SK-N-SH (cell line): ENCODE measurements around the gene GDF2. TPM values are rescaled to one million over a fixed set of nuclear protein-coding genes. Genes with fewer than 3 reads are reported as not detected.

Source experiments
- CTCF ChIA-PET: fragments of 300-600, 350-600 bp; formaldehyde crosslinking; extraction: SDS; loops from one replicate; lab custom pipeline; 2021; lab: Yijun Ruan, JAX
- POLR2A ChIA-PET: fragments of 350-600 bp; sonication (Branson Sonifier 250); formaldehyde crosslinking; extraction: SDS; loops from one replicate; lab custom pipeline; 2020; ENCODE audit warnings: antibody characterized with exemption, inconsistent platforms; lab: Yijun Ruan, JAX
- DNase-seq: peaks from one replicate; pipeline ENCODE4 v3.0.0; 2012
- H2AFZ ChIP-seq: fragments of 200-600 bp; sonication (generic); 2 replicates; pipeline ENCODE4 v1.8.1; 2016; ENCODE audit warnings: antibody characterized with exemption, mild to moderate bottlenecking, low read depth
- H3F3A ChIP-seq: fragments of 200-600 bp; sonication (generic); replicated peaks from 2 replicates; pipeline ENCODE3; 2016; ENCODE audit warnings: antibody characterized with exemption, mild to moderate bottlenecking; ENCODE audit not compliant: insufficient read depth
- H3K27ac ChIP-seq, 2 experiments: fragments of 200-500 bp in 1 of 2; fragments of 200-600 bp in 1 of 2; sonication (Bioruptor generic) in 1 of 2; sonication (generic), shearing (Covaris generic) in 1 of 2; 2 replicates each; pipeline versions ENCODE4 v1.5.1 to v1.6.1; 2014 to 2016; ENCODE audit warnings: low read depth in 2 of 2, inconsistent platforms in 1 of 2, low read length in 1 of 2, mild to moderate bottlenecking in 1 of 2, mixed read lengths in 1 of 2
- H3K27me3 ChIP-seq: fragments of 200-600 bp; sonication (generic), shearing (Covaris generic); 2 replicates; pipeline ENCODE4 v1.6.1; 2016; ENCODE audit warnings: mixed run types; ENCODE audit not compliant: insufficient read depth
- H3K36me3 ChIP-seq, 2 experiments: fragments of 200-500 bp in 1 of 2; fragments of 200-600 bp in 1 of 2; sonication (Bioruptor generic) in 1 of 2; sonication (generic) in 1 of 2; replicated peaks in 1 of 2; 2 replicates each; pipeline versions ENCODE3 to v1.5.1; 2014 to 2016; ENCODE audit warnings: low read length in 1 of 2, mild to moderate bottlenecking in 1 of 2; ENCODE audit not compliant: insufficient read depth in 2 of 2, control insufficient read depth in 1 of 2
- H3K4me1 ChIP-seq, 2 experiments: fragments of 200-500 bp in 1 of 2; fragments of 200-600 bp in 1 of 2; sonication (Bioruptor generic) in 1 of 2; sonication (generic), shearing (Covaris generic) in 1 of 2; 2 replicates each; pipeline versions ENCODE4 v1.5.1 to v1.6.1; 2014 to 2016; ENCODE audit warnings: low read depth in 1 of 2, low read length in 1 of 2, mixed run types in 1 of 2; ENCODE audit not compliant: insufficient read depth in 2 of 2, control insufficient read depth in 1 of 2
- H3K4me2 ChIP-seq: fragments of 200-600 bp; sonication (generic), shearing (Covaris generic); 2 replicates; pipeline ENCODE4 v1.6.1; 2017; ENCODE audit warnings: mixed run types
- H3K4me3 ChIP-seq, 2 experiments: fragments of 200-500 bp in 1 of 2; fragments of 200-600 bp in 1 of 2; sonication (Bioruptor generic) in 1 of 2; sonication (generic), shearing (Covaris generic) in 1 of 2; 2 replicates each; pipeline versions ENCODE4 v1.5.1 to v1.8.1; 2014 to 2016; ENCODE audit warnings: low read depth in 2 of 2, inconsistent platforms in 1 of 2, low read length in 1 of 2, mild to moderate bottlenecking in 1 of 2, mixed read lengths in 1 of 2, moderate library complexity in 1 of 2
- H3K79me2 ChIP-seq: fragments of 200-600 bp; sonication (generic); 2 replicates; pipeline ENCODE4 v1.8.1; 2017; ENCODE audit warnings: mild to moderate bottlenecking; ENCODE audit not compliant: insufficient read depth
- H3K9ac ChIP-seq: fragments of 200-600 bp; sonication (generic); 2 replicates; pipeline ENCODE4 v1.6.1; 2017; ENCODE audit warnings: mixed run types
- H3K9me2 ChIP-seq: fragments of 200-600 bp; sonication (generic); 2 replicates; pipeline ENCODE4 v1.6.1; 2017; ENCODE audit warnings: mixed run types
- H3K9me3 ChIP-seq: fragments of 200-600 bp; sonication (generic); 2 replicates; pipeline ENCODE4 v1.6.1; 2017; ENCODE audit warnings: mixed run types, mild to moderate bottlenecking, moderate library complexity
- H4K20me1 ChIP-seq: fragments of 200-600 bp; sonication (generic); 2 replicates; pipeline ENCODE4 v1.6.1; 2017; ENCODE audit warnings: mild to moderate bottlenecking, mixed run types; ENCODE audit not compliant: insufficient read depth
- EP300 ChIP-seq, 2 experiments: IDR thresholded peaks; 2 replicates each; pipeline versions ENCODE4 v1.4.0 to v1.6.1; 2012; ENCODE audit warnings: borderline replicate concordance in 1 of 2, low read depth in 1 of 2, low read length in 1 of 2
- EZH2phosphoT487 ChIP-seq: fragments of 200-600 bp; sonication (generic); IDR thresholded peaks from 2 replicates; pipeline ENCODE4 v1.6.1; 2017; ENCODE audit warnings: low read depth, mixed run types, mild to moderate bottlenecking, antibody characterized with exemption, moderate library complexity, borderline replicate concordance
- FOXM1 ChIP-seq: IDR thresholded peaks from 2 replicates; pipeline ENCODE4 v1.4.0; 2012; ENCODE audit warnings: low read depth, mild to moderate bottlenecking
- IRF3 ChIP-seq: fragments of 150-350 bp; IDR thresholded peaks from 2 replicates; pipeline ENCODE4 v1.6.1; 2016; ENCODE audit warnings: mild to moderate bottlenecking, low read depth, low read length
- JUND ChIP-seq: IDR thresholded peaks from 2 replicates; pipeline ENCODE4 v1.4.0; 2012
- MAX ChIP-seq: IDR thresholded peaks from 2 replicates; pipeline ENCODE4 v1.4.0; 2012; ENCODE audit warnings: low read depth
- MXI1 ChIP-seq: IDR thresholded peaks from 2 replicates; pipeline ENCODE4 v1.6.1; 2012; ENCODE audit warnings: mild to moderate bottlenecking, low read depth, low read length, improper control_type of control experiment
- NRF1 ChIP-seq: IDR thresholded peaks from 2 replicates; pipeline ENCODE4 v1.6.1; 2012; ENCODE audit warnings: low read depth, mild to moderate bottlenecking, low read length
- PBX3 ChIP-seq: IDR thresholded peaks from 2 replicates; pipeline ENCODE4; 2012
- RAD21 ChIP-seq: IDR thresholded peaks from 2 replicates; pipeline ENCODE4 v1.6.1; 2012; ENCODE audit warnings: mild to moderate bottlenecking, low read length
- RCOR1 ChIP-seq: fragments of 150-350 bp; IDR thresholded peaks from 2 replicates; pipeline ENCODE4 v1.6.1; 2017; ENCODE audit warnings: antibody characterized with exemption, low read length
- RFX5 ChIP-seq: IDR thresholded peaks from 2 replicates; pipeline ENCODE4 v1.6.1; 2012; ENCODE audit warnings: mild to moderate bottlenecking, improper control_type of control experiment, low read length
- RXRA ChIP-seq: IDR thresholded peaks from 2 replicates; pipeline ENCODE4 v1.4.0; 2012; ENCODE audit warnings: low read depth, mild to moderate bottlenecking, borderline replicate concordance
- SMC3 ChIP-seq: IDR thresholded peaks from 2 replicates; pipeline ENCODE4 v1.6.1; 2012; ENCODE audit warnings: low read depth, low read length, improper control_type of control experiment
- TAF1 ChIP-seq: IDR thresholded peaks from 2 replicates; pipeline ENCODE4 v1.6.1; 2012; ENCODE audit warnings: low read depth, mild to moderate bottlenecking, low read length, moderate library complexity, borderline replicate concordance
- USF1 ChIP-seq: IDR thresholded peaks from 2 replicates; pipeline ENCODE4 v1.4.0; 2012; ENCODE audit warnings: low read depth, borderline replicate concordance
- YY1 ChIP-seq: IDR thresholded peaks from 2 replicates; pipeline ENCODE4 v1.4.0; 2012; ENCODE audit warnings: low read depth, mild to moderate bottlenecking
- ZBTB33 ChIP-seq: IDR thresholded peaks from 2 replicates; pipeline ENCODE4 v1.4.0; 2012; ENCODE audit warnings: low read depth, borderline replicate concordance
- WGBS: methylation state at CpG from one replicate; pipeline ENCODE4 v1.1.6; 2017; ENCODE audit warnings: low lambda C conversion rate; 5-methylcytosine and 5-hydroxymethylcytosine counted together
- polyA plus RNA-seq, 3 experiments: library from polyadenylated mRNA; depleted of rRNA; stranded (reverse); fragments of >200 nt; gene quantifications; 2 replicates each; pipeline ENCODE4 v1.2.3, GENCODE V29; 2012

The GDF2 gene
- polyA plus RNA-seq, 1 of the 3 experiments (the other 2 are of a cell fraction), result not detected

GRCh38 chr10:47314416-47314970 lies 7.8 kb upstream of the GDF2 start:
- ChIA-PET POLR2A (interaction anchor here (0.6 kb wide), 1 partner anchor 15 kb away, joined by 3 read pairs; the partner anchor contains the start of gene GDF10), CTCF (interaction anchor here (0.7 to 12.0 kb wide), 7 partner anchors 26 to 322 kb away, joined by 4 to 337 read pairs (median 16); no protein-coding TSS in a partner anchor)
- TF ChIP-seq FOXM1, result no peak
- TF ChIP-seq YY1, result no peak
- no peak for TF ChIP-seq RFX5
- no peak for TF ChIP-seq ZBTB33
- TF ChIP-seq SMC3, result no peak
- no peak for TF ChIP-seq TAF1
- no peak for TF ChIP-seq EP300 (IDR thresholded peaks at IDR 0.05; ENCODE audit: borderline replicate concordance in 1 of 2, low read depth in 1 of 2, low read length in 1 of 2)
- TF ChIP-seq EZH2phosphoT487, result no peak
- no peak for TF ChIP-seq RCOR1
- Histone ChIP-seq H3K9me3 (no peaks in the 10 kb centered on the region), H3K79me2 (no peaks in the 10 kb centered on the region), H3K4me3 (no peak overlapping the region), H3K9ac (no peak overlapping the region), H3F3A (no peaks in the 10 kb centered on the region), H4K20me1 (no peaks in the 10 kb centered on the region), H3K4me2 (no peak overlapping the region), H3K9me2 (no peaks in the 10 kb centered on the region), H3K27me3 (no peaks in the 10 kb centered on the region), H2AFZ (no peak overlapping the region), H3K36me3 (no peaks in the 10 kb centered on the region), H3K27ac (no peak overlapping the region), H3K4me1 (peaks cover 0 to 31% of the 10 kb centered on the region in 2 experiments; a peak in 1 of 4 replicates)
- 55% methylated on average over 4 of the region's 9 CpGs for WGBS
- DNase-seq, result no peak

GRCh38 chr10:47315421-47315820 lies 6.8 kb upstream of the GDF2 start:
- 30% methylated on average over 2 of the region's 2 CpGs for WGBS
- CTCF ChIA-PET, result interaction anchor here (1.2 to 12.0 kb wide), 5 partner anchors 26 to 323 kb away, joined by 3 to 337 read pairs (median 55); no protein-coding TSS in a partner anchor
- H3F3A ChIP-seq, result no peaks in the 10 kb centered on the region
- TF ChIP-seq USF1 (no peak), FOXM1 (no peak), EP300 (IDR thresholded peaks at IDR 0.05; ENCODE audit: borderline replicate concordance in 1 of 2, low read depth in 1 of 2, low read length in 1 of 2) (no peak), JUND (no peak), RXRA (no peak), RAD21 (no peak), PBX3 (no peak), EZH2phosphoT487 (no peak), IRF3 (no peak), MXI1 (no peak), NRF1 (no peak), TAF1 (no peak), MAX (no peak)

More at GRCh38 chr10:47315421-47315820, 6.8 kb upstream of the GDF2 start:
- Histone ChIP-seq H3K9me3 (no peaks in the 10 kb centered on the region), H3K4me2 (no peak overlapping the region), H3K9me2 (no peaks in the 10 kb centered on the region), H3K27ac (no peak overlapping the region), H3K4me3 (no peak overlapping the region), H3K9ac (no peak overlapping the region), H3K79me2 (no peaks in the 10 kb centered on the region), H3K36me3 (no peaks in the 10 kb centered on the region), H3K4me1 (peaks cover 0 to 24% of the 10 kb centered on the region in 2 experiments; a peak in 1 of 4 replicates), H2AFZ (no peak overlapping the region), H3K27me3 (no peaks in the 10 kb centered on the region), H4K20me1 (no peaks in the 10 kb centered on the region)
- no peak for DNase-seq
- POLR2A ChIA-PET, result interaction anchor here (1.3 kb wide), 1 partner anchor 293 kb away, joined by 3 read pairs; no protein-coding TSS in a partner anchor
